MM.1S (cell line): ENCODE results near the gene CCHCR1.
"Not testable (repeated sequence)": the region's sequence is repeated elsewhere in the genome, so short reads cannot be mapped to it uniquely, and the experiment has no call there.

ENCODE experiments used
- DNase-seq: peaks from one replicate; pipeline ENCODE4 v3.0.0-alpha.2; 2015
- H2AFZ ChIP-seq: fragments of 300-600 bp; sonication (generic); 2 replicates; pipeline ENCODE4 v1.6.0; 2016; ENCODE audit warnings: antibody characterized with exemption, low read length
- H3F3A ChIP-seq: fragments of 300-600 bp; sonication (generic); 2 replicates; pipeline ENCODE4 v1.6.1; 2016; ENCODE audit warnings: mild to moderate bottlenecking, antibody characterized with exemption, low read length, moderate library complexity, mixed read lengths; ENCODE audit not compliant: insufficient read depth
- H3K27ac ChIP-seq: fragments of 300-600 bp; sonication (generic); 2 replicates; pipeline ENCODE4 v1.5.1; 2016; ENCODE audit warnings: mild to moderate bottlenecking, low read length
- H3K27me3 ChIP-seq: fragments of 300-600 bp; sonication (generic); replicated peaks from 2 replicates; pipeline ENCODE4 v1.6.0; 2016; ENCODE audit warnings: low read length; ENCODE audit not compliant: insufficient read depth
- H3K36me3 ChIP-seq: fragments of 300-600 bp; sonication (generic); replicated peaks from 2 replicates; pipeline ENCODE4 v1.6.1; 2016; ENCODE audit warnings: mild to moderate bottlenecking, low read length, mixed read lengths; ENCODE audit not compliant: insufficient read depth
- H3K4me1 ChIP-seq: fragments of 300-600 bp; sonication (generic); 2 replicates; pipeline ENCODE4 v1.6.1; 2016; ENCODE audit warnings: low read length, mixed read lengths
- H3K4me2 ChIP-seq: fragments of 300-600 bp; sonication (generic); 2 replicates; pipeline ENCODE4 v1.6.0; 2016; ENCODE audit warnings: low read depth, low read length
- H3K4me3 ChIP-seq: fragments of 300-600 bp; sonication (generic); 2 replicates; pipeline ENCODE4 v1.5.1; 2016; ENCODE audit warnings: low read length, mixed read lengths
- H3K79me2 ChIP-seq: fragments of 300-600 bp; sonication (generic); 2 replicates; pipeline ENCODE4 v1.6.1; 2016; ENCODE audit warnings: mixed run types, low read length, mixed read lengths
- H3K9ac ChIP-seq: fragments of 300-600 bp; sonication (generic); 2 replicates; pipeline ENCODE4 v1.6.1; 2016; ENCODE audit warnings: low read length, mixed read lengths
- H3K9me2 ChIP-seq: fragments of 300-600 bp; sonication (generic); replicated peaks from 2 replicates; pipeline ENCODE4 v1.6.1; 2016; ENCODE audit warnings: mild to moderate bottlenecking, low read length, mixed read lengths; ENCODE audit not compliant: insufficient read depth
- H3K9me3 ChIP-seq: fragments of 300-600 bp; sonication (generic); replicated peaks from 2 replicates; pipeline ENCODE4 v1.6.1; 2016; ENCODE audit warnings: mild to moderate bottlenecking, low read length, mixed read lengths; ENCODE audit not compliant: insufficient read depth
- H4K20me1 ChIP-seq: fragments of 300-600 bp; sonication (generic); 2 replicates; pipeline ENCODE4 v1.6.1; 2016; ENCODE audit warnings: mild to moderate bottlenecking, low read length, moderate library complexity, mixed read lengths; ENCODE audit not compliant: insufficient read depth
- EZH2 ChIP-seq: fragments of 300-600 bp; sonication (generic); optimal IDR thresholded peaks from 2 replicates; pipeline ENCODE3; 2017; ENCODE audit warnings: low read depth, mild to moderate bottlenecking, antibody characterized with exemption, low read length, mixed read lengths
- EZH2phosphoT487 ChIP-seq: fragments of 300-600 bp; sonication (generic); IDR thresholded peaks from 2 replicates; pipeline ENCODE4 v1.6.1; 2018; ENCODE audit warnings: antibody characterized with exemption, low read length
- TF ChIP-seq, protein P1 (sequence below): fragments of 300-600 bp; sonication (generic); IDR thresholded peaks from 2 replicates; pipeline ENCODE4 v1.5.1; 2016; ENCODE audit warnings: antibody characterized with exemption, low read length, mixed read lengths

CCHCR1 gene

DNA sequence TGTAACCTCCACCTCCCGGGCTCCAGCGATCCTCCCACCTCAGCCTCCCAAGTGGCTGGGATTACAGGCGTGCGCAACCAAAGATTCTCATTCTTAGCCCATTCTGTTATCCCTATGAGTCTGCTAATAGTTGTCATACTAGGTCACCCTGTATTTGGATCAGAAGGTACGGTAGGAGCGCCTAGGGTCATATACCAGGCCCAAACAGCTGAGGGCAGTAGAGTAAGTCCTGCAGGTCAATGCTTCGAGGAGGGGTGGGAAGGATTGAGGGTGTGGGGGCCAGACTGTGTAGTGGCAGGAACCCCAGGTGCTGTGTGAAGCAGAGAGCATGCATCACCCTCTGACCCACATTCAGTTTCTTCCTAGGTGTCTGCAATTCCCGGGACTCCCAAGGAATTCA is 35.6 kb upstream of the CCHCR1 start:
- H4K20me1 ChIP-seq: no peaks in the 10 kb centered on the region
- peaks cover 23% of the 10 kb centered on the region; the same call in 1 of the 2 replicates for H3F3A ChIP-seq
- DNase-seq: no peak
- no peaks in the 10 kb centered on the region for H3K27me3 ChIP-seq
- no peak overlapping the region for H3K4me2 ChIP-seq
- H3K9me3 ChIP-seq: no peaks in the 10 kb centered on the region
- no peaks in the 10 kb centered on the region for H3K9me2 ChIP-seq
- H3K27ac ChIP-seq: no peak overlapping the region
- H3K4me1 ChIP-seq: peaks cover 3% of the 10 kb centered on the region; the same call in 1 of the 2 replicates
- 0 out of 2 replicates have a peak, but pooled peaks cover 2% of the 10 kb centered on the region for H3K79me2 ChIP-seq
- no peak overlapping the region for H2AFZ ChIP-seq
- H3K9ac ChIP-seq: no peak overlapping the region
- no peaks in the 10 kb centered on the region for H3K36me3 ChIP-seq
- TF ChIP-seq EZH2phosphoT487 (no peak), EZH2 (no peak)
- TF ChIP-seq, protein P1, sequence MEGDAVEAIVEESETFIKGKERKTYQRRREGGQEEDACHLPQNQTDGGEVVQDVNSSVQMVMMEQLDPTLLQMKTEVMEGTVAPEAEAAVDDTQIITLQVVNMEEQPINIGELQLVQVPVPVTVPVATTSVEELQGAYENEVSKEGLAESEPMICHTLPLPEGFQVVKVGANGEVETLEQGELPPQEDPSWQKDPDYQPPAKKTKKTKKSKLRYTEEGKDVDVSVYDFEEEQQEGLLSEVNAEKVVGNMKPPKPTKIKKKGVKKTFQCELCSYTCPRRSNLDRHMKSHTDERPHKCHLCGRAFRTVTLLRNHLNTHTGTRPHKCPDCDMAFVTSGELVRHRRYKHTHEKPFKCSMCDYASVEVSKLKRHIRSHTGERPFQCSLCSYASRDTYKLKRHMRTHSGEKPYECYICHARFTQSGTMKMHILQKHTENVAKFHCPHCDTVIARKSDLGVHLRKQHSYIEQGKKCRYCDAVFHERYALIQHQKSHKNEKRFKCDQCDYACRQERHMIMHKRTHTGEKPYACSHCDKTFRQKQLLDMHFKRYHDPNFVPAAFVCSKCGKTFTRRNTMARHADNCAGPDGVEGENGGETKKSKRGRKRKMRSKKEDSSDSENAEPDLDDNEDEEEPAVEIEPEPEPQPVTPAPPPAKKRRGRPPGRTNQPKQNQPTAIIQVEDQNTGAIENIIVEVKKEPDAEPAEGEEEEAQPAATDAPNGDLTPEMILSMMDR: no peak
- H3K4me3 ChIP-seq: no peak overlapping the region

DNA sequence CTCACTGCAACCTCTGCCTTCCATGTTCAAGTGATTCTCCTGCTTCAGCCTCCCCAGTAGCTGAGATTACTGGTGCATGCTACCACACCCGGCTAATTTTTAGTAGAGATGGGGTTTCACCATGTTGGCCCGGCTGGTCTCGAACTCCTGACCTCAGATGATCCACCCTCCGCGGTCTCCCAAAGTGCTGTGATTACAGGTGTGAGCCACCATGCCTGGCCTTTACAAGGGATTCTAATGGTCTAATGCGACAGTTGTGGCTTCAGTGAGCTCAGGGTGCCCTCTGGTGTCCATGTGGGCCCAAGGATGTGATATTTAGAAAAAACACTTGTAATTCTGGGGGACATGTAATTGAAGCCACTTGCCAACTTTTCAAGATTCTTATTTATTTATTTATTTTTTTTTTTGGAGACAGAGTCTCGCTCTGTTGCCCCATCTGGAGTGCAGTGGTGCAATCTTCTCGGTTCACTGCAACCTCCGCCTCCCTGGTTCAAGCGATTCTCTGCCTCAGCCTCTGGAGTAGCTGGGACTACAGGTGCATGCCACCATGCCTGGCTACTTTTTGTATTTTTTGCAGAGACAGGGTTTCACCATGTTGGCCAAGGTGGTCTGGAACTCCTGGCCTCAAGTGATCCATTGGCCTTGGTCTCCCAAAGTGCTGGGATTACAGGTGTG is 35.0 kb upstream of the CCHCR1 start:
- H3K4me1 ChIP-seq, H3K4me3 ChIP-seq, H2AFZ ChIP-seq, H3K4me2 ChIP-seq, H3K27ac ChIP-seq, H3K36me3 ChIP-seq, H3K9me2 ChIP-seq, H4K20me1 ChIP-seq, H3K9me3 ChIP-seq, H3K9ac ChIP-seq, H3K27me3 ChIP-seq, H3K79me2 ChIP-seq: not testable (repeated sequence)
- H3F3A ChIP-seq: peaks cover 19% of the 10 kb centered on the region; the same call in 1 of the 2 replicates
- TF ChIP-seq, protein P1: peak; percentile 57
- peak; percentile 84 for DNase-seq

DNA sequence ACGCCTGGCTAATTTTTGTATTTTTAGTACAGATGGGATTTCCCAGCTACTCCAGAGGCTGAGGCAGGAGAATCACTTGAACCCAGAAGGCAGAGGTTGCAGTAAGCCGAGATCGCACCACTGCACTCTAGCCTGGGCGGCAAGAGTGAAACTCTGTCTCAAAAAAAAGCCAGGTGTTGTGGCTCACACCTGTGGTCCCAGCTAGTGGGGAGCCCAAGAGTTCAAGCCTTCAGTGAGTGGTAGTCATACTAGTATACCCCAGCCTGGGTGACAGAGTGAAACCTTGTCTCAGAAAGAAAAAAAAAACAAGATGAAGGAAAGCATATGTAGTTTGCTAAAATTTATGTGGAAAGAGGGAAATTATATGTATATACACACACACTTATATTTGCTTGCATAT is 32.9 kb upstream of the CCHCR1 start:
- no peak overlapping the region for H3K9ac ChIP-seq
- no peaks in the 10 kb centered on the region for H3K27me3 ChIP-seq
- no peaks in the 10 kb centered on the region for H3K9me2 ChIP-seq
- H3K9me3 ChIP-seq: no peaks in the 10 kb centered on the region
- DNase-seq: peak; percentile 88
- peaks cover 15% of the 10 kb centered on the region; the same call in 1 of the 2 replicates for H3F3A ChIP-seq
- H3K79me2 ChIP-seq: 0 out of 2 replicates have a peak, but pooled peaks cover 2% of the 10 kb centered on the region
- H3K27ac ChIP-seq: peak overlapping the region; percentile 55; the same call in 1 of the 2 replicates
- no peaks in the 10 kb centered on the region for H4K20me1 ChIP-seq
- H3K4me3 ChIP-seq: no peak overlapping the region
- no peak overlapping the region for H2AFZ ChIP-seq
- TF ChIP-seq EZH2: no peak
- TF ChIP-seq EZH2phosphoT487: no peak
- TF ChIP-seq, protein P1: no peak
- peaks cover 3% of the 10 kb centered on the region; the same call in 1 of the 2 replicates for H3K4me1 ChIP-seq
- H3K36me3 ChIP-seq: no peaks in the 10 kb centered on the region
- H3K4me2 ChIP-seq: peak overlapping the region; percentile 34; the same call in 1 of the 2 replicates

DNA sequence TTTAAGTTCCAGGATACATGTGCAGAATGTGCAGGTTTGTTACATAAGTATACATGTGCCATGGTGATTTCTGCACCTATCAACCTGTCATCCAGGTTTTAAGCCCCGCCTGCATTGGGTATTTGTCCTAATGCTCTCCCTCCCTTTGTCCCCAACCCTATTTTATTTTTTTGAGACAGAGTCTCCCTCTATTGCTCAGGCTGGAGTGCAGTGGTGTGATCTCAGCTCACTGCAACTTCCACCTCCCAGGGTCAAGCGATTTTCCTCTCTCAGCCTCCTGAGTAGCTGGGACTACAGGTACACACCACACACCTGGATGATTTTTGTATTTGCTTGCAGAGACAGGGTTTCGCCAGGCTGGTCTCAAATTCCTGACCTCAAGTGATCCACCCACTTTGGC is 31.6 kb upstream of the CCHCR1 start:
- H3K27me3 ChIP-seq, H2AFZ ChIP-seq, H3K79me2 ChIP-seq, H3K9me3 ChIP-seq, H4K20me1 ChIP-seq, H3K27ac ChIP-seq, DNase-seq, H3K9ac ChIP-seq, H3K4me2 ChIP-seq, H3K4me3 ChIP-seq, H3K4me1 ChIP-seq, H3K9me2 ChIP-seq, H3K36me3 ChIP-seq: not testable (repeated sequence)
- H3F3A ChIP-seq: peaks cover 15% of the 10 kb centered on the region; the same call in 1 of the 2 replicates
